HG03064 (cell line): ENCODE measurements around the gene USP8.

ENCODE experiments used
- ATAC-seq: cut with Tn5 transposase; IDR thresholded peaks from one replicate; pipeline ENCODE4 v1.9.1; 2021; ENCODE audit warnings: low read depth; ENCODE audit not compliant: unreplicated experiment

USP8 gene

GRCh38 chr15:50531163-50531562 is 107.0 kb downstream of the USP8 start:
- ATAC-seq: no peak

- no peak for ATAC-seq
Observed at GRCh38 chr15:50531766-50532165, 107.6 kb downstream of the USP8 start.

- no peak for ATAC-seq
Observed at GRCh38 chr15:50542887-50543210, 118.6 kb downstream of the USP8 start.

- ATAC-seq: no peak
Observed at GRCh38 chr15:50543556-50543955, 119.4 kb downstream of the USP8 start.

GRCh38 chr15:50544368-50544767 is 120.2 kb downstream of the USP8 start:
- no peak for ATAC-seq

- ATAC-seq: no peak
Observed at GRCh38 chr15:50546566-50546965, 122.4 kb downstream of the USP8 start, which contains the start of gene USP50. USP50 (minus strand) TSS chr15:50546666; CDS start chr15:50546525, 141 bp downstream.

GRCh38 chr15:50549326-50549725 is 125.1 kb downstream of the USP8 start:
- ATAC-seq: no peak

GRCh38 chr15:50552238-50552637 is 128.0 kb downstream of the USP8 start:
- ATAC-seq: no peak

GRCh38 chr15:50556642-50557371 is 132.6 kb downstream of the USP8 start:
- ATAC-seq: no peak

GRCh38 chr15:50558012-50558411 is 133.8 kb downstream of the USP8 start:
- ATAC-seq: no peak

- no peak for ATAC-seq
Observed at GRCh38 chr15:50562735-50563640, 138.8 kb downstream of the USP8 start.

- ATAC-seq: no peak
Observed at GRCh38 chr15:50563756-50564155, 139.6 kb downstream of the USP8 start.
